Pancreas (tissue), 8 donors: ENCODE data around the gene WWC2. TPM values are rescaled to one million over a fixed set of nuclear protein-coding genes. Genes with fewer than 3 reads are reported as not detected.

Source experiments
- polyA plus RNA-seq, 2 donors: library from polyadenylated mRNA; stranded (reverse); fragments of 200-250 nt; gene quantifications; one replicate each; pipeline ENCODE4 v1.2.3, GENCODE V29; 2013
- total RNA-seq, 6 donors: library from RNA; stranded (reverse); fragmentation: NEBNext Ultra II Directional in 4 of 6; extraction: Animal tissue kit (Norgen Biotek cat#: 25700) in 4 of 6; gene quantifications; one replicate each; pipeline versions ENCODE4 v1.2.1 to v1.2.4, GENCODE V29; 2021 to 2023
- donor health status: healthy with polysubstance abuse.
- donor health status: DM: no; HTN: no; CAD: no; lungs with moderate emphysema.
- donor health status: DM: no; HTN: no; CAD: no.
- donor health status: Bipolar disorder and iron deficiency.
- donor health status: DM: yes; HTN: yes; CAD: no.
- donor health status: DM: no; HTN: no; CAD: no.
- donor health status: DM: no; HTN: no; CAD: no.
- donor health status: DM: yes; HTN: yes; CAD: no.

Gene WWC2
- total and polyA plus RNA-seq, 8 donors: 4.4 to 27.5 (median 16.9) TPM

Other genes with a start within 250 kb of the WWC2 start
- gene DCTD, start 181.9 kb upstream of the WWC2 start, total RNA-seq: 10 to 100 TPM; 42.0 to 65.2 (median 48.8) TPM
- 10 to 100 TPM; 28.0 to 41.6 TPM for gene DCTD, start 181.9 kb upstream of the WWC2 start, polyA plus RNA-seq
- not detected for gene CLDN22, start 221.0 kb downstream of the WWC2 start, total RNA-seq
- under 1 TPM in 1 of 2 donors, not detected in 1; 0.02 TPM for gene CLDN22, start 221.0 kb downstream of the WWC2 start, polyA plus RNA-seq
- gene CLDN24, start 223.2 kb downstream of the WWC2 start, total RNA-seq: not detected
- not detected for gene CLDN24, start 223.2 kb downstream of the WWC2 start, polyA plus RNA-seq